MM.1S (cell line): ENCODE data around the gene TRA2A.

Source experiments
- CTCF ChIP-seq: fragments of 300-600 bp; sonication (generic); IDR thresholded peaks from 2 replicates; pipeline ENCODE4 v1.5.1; 2016; ENCODE audit warnings: antibody characterized with exemption, low read length, mixed read lengths
- EZH2 ChIP-seq: fragments of 300-600 bp; sonication (generic); optimal IDR thresholded peaks from 2 replicates; pipeline ENCODE3; 2017; ENCODE audit warnings: low read depth, mild to moderate bottlenecking, antibody characterized with exemption, low read length, mixed read lengths
- EZH2phosphoT487 ChIP-seq: fragments of 300-600 bp; sonication (generic); IDR thresholded peaks from 2 replicates; pipeline ENCODE4 v1.6.1; 2018; ENCODE audit warnings: antibody characterized with exemption, low read length

GRCh38 chr7:23538301-23538700 lies 6.5 kb upstream of the TRA2A start:
- TF ChIP-seq EZH2phosphoT487 (no peak), CTCF (no peak), EZH2 (no peak)
